HG02642 (cell line): ENCODE results near the gene GRK2.

Source experiments
- ATAC-seq: cut with Tn5 transposase; IDR thresholded peaks from one replicate; pipeline ENCODE4 v1.9.1; 2021; ENCODE audit warnings: mild to moderate bottlenecking; ENCODE audit not compliant: unreplicated experiment, poor library complexity

The GRK2 gene

GRCh38 chr11:67269401-67270255, 3.4 kb downstream of the GRK2 start:
- no peak for ATAC-seq

DNA sequence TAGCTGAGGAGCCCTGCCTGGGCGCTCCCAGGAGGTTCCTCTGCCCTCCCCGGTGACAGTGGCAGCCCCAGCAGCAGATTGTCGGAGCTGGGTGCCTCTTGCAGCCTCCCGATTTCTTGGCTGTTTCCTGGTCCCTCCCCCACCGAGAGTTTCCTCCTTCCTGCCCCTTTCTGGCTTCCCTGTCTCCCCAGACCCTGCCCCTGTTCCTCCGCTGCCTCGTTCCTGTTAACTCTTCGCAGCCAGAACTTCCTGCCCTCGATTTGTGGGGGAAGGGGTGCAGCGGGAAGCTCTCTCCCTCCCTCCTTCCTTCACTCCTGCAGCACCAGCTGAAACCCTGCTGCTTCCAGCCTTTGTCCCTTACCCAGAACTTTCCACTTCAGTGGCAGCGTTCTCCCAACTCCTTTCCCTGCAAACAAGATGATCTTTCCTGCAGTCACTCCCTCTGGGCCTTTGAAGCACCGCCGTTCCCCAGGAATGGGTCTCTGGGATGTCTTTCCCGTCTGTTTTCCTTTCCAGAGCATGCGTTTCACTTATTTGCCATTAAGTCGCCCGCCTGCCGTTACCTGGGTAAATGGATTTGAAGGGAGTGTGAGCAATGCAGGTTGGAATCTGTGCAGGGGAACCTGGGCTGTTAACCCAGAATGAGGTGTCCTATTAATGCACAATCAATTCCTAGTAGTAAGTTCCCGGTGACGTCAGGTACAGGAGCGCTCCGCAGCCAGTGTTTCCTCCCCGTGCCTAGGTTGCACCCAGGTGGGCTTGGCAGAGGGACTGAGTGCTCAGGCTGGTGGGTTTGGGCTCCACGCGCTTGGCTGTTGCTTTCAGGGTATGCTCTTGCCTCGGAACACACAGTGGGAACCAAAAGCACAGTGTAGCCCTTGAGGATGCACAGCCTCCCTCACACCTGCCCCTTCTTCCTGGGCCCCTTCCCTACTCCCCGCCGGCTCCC, 4.3 kb downstream of the GRK2 start:
- ATAC-seq, result no peak

DNA sequence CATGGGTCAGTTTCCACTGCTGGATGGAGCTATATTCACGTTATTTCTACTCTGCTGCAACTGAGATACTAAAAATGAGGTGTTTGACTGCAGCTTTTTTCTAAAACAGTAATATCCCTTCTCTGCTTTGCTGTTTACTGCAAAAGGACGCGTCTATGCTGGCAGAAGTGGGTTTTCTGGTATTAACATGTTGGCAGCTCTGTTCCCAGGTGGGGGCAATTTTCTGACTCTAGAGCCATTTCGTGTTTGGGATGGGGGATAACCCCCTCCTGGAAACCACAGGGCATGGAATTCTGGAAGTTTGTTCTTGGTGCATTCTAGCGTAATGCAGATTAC, 4.9 kb downstream of the GRK2 start:
- ATAC-seq, result no peak

- no peak for ATAC-seq
These were observed 5.4 kb downstream of the GRK2 start for GRCh38 chr11:67271541-67272284.

DNA sequence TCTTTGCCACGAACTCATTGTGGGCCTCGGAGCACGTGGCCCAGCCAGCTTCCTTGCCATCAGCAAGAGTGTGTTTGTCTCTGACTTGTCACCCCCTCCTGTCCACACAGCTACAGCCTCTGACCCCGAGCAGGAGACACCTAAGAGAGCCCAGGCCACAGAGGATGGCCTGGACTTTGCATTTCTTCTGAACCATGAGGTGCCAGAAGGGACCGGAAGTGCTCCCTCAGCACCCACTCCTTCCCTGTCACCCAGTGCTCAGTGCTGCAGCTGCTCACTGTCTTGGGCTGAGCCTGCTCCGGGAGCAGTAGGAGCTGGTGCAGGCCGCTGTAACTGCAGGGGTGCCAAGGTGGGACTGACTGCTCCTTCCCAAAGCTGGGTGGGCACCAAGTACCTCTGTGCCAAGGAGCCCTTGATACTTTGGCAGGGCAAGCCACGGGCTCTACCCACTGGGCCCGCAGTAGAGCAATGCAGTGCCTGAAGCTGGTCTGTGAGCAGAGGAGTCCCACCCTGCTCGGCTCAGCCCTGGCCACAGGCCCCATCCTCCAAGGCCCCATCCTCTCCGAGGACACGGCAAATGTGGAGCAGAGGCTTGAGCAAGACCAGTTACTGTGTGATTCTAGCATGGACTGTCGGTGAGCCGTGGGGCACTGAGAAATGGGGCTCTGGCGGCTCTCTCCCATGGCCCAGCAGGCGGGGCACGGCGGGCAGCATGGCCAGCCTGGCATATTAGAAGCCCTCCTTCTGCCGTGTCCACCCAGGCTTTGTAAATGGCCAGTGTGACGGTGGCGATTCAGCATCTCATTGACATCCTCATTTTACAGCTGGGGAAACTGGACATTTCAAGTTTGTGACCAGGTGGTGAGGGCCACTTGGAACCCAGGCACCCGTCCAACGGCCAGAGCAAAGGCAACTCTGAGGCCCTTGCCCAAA, 6.3 kb downstream of the GRK2 start:
- ATAC-seq, result no peak

GRCh38 chr11:67273260-67273990, 7.2 kb downstream of the GRK2 start:
- no peak for ATAC-seq

DNA sequence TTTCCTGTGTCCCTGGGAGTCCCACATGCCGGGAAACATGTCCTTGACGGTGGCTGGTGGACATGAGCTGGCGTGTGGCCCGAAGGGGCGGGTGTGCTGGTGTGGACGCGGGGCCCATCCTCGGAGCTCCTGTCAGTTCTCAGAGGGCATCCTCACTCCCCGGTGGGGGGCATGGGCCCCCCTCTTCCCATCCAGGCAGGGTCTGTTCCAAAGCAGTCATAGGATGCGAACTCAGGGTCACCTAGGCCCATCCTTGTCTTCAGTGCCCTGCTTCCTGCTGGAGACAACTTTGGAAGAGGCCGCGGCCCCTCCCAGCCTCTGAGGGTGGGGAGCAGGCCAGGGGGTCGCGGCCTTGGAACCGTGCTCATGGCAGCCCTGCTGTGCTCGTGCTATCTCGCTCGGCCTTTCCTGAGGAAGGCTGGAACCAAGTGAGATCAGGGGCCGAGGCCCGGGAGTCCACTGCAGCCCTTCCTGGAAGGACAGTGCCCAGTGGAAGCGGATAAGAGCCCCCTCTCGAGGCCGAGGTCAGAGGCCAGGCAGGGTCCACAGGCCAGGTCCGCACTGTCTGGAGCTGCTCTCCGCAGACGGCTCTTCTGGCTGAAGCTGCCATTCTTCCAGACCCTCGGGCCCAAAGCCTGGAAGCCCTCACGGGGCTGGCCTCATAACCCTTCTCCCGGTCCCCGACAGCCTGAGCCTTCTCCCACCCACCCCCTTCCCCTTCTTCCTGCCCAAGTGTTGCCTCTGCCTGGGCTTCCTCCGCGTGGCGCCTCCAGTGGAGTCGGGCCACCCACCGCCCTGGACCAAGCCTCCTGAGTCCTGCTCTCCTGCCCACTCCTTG, 8.7 kb downstream of the GRK2 start:
- ATAC-seq, result no peak

DNA sequence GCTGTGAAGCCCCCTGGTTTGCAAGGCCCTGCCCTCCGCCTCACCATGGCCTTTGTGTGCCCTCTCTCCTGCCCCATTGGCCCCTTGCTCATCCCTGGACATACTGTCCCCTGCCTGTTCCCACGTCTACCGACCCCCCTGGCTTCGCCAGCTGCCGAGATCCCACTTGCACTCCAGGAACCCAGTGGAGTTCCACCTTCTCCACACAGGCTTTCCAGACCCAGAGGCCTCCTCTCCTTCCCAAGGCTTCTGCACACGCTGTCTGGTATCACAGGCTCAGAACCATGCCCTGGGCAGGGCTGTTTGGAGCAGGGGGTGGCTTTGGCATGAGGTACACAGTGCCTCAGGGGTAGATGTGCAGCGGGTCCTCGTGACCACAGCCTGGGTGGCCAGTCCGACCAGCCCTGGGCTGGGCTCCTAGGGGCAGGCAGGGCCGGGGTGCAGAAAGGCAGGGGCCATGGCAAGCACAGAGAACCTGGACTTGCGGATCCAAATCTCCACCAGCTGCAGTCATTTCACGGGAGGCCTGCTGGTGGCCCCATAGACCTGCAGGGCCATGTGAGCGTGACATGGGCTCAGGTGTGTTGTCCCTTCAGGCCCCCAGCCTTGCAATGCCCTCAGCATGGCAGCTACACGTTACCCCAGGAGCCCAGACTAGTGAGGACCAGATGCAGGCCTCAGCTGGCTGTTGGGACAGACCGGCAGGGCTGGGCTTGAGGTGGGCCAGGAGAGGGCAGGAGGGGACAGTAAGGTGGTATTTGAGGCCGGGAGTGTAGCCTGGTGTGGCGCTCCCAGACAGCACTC, 9.5 kb downstream of the GRK2 start:
- no peak for ATAC-seq

DNA sequence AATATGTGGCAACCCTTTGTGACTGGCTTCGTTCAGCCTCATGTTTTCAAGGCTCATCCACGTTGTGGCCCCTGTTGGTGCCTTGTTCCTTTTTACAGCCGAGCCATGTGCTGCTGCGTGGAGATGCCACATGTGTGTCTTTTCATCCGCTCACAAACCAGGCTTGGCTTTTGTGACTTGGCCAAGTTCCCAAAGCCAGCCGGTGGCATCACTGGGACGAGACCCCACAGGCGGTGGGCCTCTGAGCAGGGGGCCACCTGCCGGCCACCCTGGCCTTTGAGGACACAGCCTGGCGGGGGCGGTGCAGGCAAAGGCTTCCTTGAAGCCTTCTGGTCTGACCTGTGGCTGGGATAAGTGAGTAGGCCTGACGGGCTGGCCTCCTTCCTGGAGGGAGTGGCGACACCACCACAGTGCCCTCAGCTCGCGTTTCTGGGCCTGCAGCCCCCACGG, 10.5 kb downstream of the GRK2 start:
- peak; percentile 23 for ATAC-seq

GRCh38 chr11:67277231-67277961, 11.1 kb downstream of the GRK2 start:
- peak; percentile 73 for ATAC-seq

DNA sequence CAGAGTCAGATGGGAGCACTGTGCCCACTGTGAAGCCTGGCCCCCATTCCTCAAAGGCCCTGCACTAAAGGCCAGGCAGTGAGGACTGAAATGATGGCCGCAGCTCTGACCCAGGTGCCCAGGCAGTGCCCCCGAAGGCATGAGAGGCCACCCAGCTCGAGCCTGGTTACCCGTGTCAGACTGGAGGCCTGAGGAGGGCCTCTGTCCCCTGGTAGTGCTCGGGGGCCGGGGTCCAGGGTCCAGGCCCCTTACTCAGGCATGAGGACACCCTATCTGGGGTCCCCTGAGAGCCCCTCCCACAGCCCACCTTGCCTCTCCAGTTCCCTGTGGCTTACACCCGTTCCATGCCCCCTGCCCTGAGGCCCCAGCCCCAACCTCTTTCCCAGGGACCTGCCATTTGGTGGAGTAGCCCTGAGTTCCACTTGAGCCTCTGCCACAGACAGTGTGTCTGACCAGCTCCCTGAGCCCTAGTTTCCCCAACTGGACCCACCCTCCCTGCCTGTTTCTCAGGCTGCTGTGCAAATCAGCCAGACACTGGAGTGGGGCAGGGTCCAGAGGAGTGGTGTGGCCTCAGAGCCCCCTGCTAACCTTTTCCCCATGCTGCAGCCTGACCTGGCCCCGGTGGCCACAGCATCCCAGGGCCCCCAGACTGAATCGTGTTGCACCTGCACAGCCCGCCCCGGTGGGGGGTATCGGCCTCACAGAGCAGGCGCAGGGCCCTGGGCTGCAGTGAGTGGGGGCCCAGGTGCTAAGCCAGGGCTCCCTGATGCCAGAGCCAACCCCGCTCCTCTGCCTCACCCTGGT, 12.1 kb downstream of the GRK2 start:
- ATAC-seq, result no peak

DNA sequence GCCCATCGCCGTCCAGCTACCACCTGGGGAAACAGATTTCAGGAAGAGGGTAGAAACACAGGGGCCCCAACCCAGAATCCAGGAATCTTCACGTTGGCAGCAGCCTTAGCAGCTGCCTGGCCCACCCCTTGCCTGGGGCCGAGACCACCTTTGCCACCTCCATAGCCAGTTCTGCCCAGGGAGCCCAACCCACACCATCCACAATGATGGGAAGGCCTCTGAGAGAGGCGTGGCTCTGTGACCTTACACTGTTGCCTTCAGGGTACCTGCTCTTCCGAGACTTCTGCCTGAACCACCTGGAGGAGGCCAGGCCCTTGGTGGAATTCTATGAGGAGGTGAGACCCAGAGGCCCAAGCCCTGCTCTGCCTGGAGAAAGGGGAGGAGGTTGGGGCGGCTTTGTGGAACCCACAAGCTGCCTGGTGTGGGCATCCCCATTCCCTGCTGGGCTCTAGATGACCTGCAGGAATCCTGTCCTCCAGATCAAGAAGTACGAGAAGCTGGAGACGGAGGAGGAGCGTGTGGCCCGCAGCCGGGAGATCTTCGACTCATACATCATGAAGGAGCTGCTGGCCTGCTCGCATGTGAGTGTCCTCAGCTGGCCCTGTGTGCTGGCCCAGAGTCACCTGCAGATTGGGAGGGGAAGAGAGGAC, 12.8 kb downstream of the GRK2 start:
- ATAC-seq, result no peak

GRCh38 chr11:67279589-67280340, 13.5 kb downstream of the GRK2 start:
- ATAC-seq, result no peak

GRCh38 chr11:67280341-67280787, 14.1 kb downstream of the GRK2 start:
- no peak for ATAC-seq
